GM12878 (cell line): ENCODE measurements around the gene LMO7. TPM values are rescaled to one million over a fixed set of nuclear protein-coding genes. Genes with fewer than 3 reads are reported as not detected.

Source experiments
- ATAC-seq: fragments of 200-7000 bp; cut with Tn5 transposase; 3 replicates; pipeline ENCODE4 v1.9.1; 2020; ENCODE audit warnings: mild to moderate bottlenecking, moderate library complexity
- BruUV-seq: library from RNA; stranded (reverse); fragments of 400-500 nt; replicated peaks from 2 replicates; lab custom pipeline; 2021; lab: Mats Ljungman, UMichigan
- CTCF ChIA-PET: fragments of 300-600 bp; sonication (Branson Sonifier 250); formaldehyde crosslinking; extraction: SDS; loops from one replicate; lab custom pipeline; 2021; ENCODE audit warnings: inconsistent platforms; lab: Yijun Ruan, JAX
- POLR2A ChIA-PET: fragments of 350-600 bp; formaldehyde crosslinking; extraction: SDS; loops from one replicate; lab custom pipeline; 2021; ENCODE audit warnings: inconsistent platforms; lab: Charles Lee
- RAD21 ChIA-PET: fragments of 300-600 bp; sonication (Branson Sonifier 250); formaldehyde crosslinking; loops from one replicate; lab custom pipeline; 2023; ENCODE audit warnings: antibody characterized with exemption; ENCODE audit not compliant: unreplicated experiment; lab: Charles Lee
- SMC1A ChIA-PET: fragments of 300-600 bp; sonication (Branson Sonifier 250); formaldehyde crosslinking; loops from one replicate; lab custom pipeline; 2023; ENCODE audit not compliant: unreplicated experiment, uncharacterized antibody; lab: Charles Lee
- DNase-seq: peaks from one replicate; pipeline ENCODE4 v3.0.0-alpha.2; 2011; ENCODE audit warnings: low read depth, low spot score
- FAIRE-seq: peaks from 3 replicates; lab custom pipeline; 2011; peaks lifted over from hg19 to GRCh38; lab: Jason Lieb, UNC
- H2AFZ ChIP-seq: 2 replicates; pipeline ENCODE4 v1.6.0; 2011; ENCODE audit warnings: low read depth, low read length, control low read depth; ENCODE audit not compliant: control insufficient read depth
- H3K27ac ChIP-seq: 2 replicates; pipeline ENCODE4 v1.5.1; 2011; ENCODE audit warnings: control low read depth; ENCODE audit not compliant: control insufficient read depth, insufficient read depth
- H3K27me3 ChIP-seq, 2 experiments: replicated peaks in 1 of 2; 2 replicates each; pipeline versions ENCODE4 v1.6.0 to v1.6.1; 2011; ENCODE audit warnings: low read length in 1 of 2; ENCODE audit not compliant: control insufficient read depth in 2 of 2, insufficient read depth in 2 of 2
- H3K36me3 ChIP-seq, 2 experiments: 2 replicates each; pipeline ENCODE4 v1.5.1; 2011; ENCODE audit warnings: low read length in 1 of 2; ENCODE audit not compliant: control insufficient read depth in 2 of 2, insufficient read depth in 2 of 2
- H3K4me1 ChIP-seq: 2 replicates; pipeline ENCODE4 v1.6.1; 2011; ENCODE audit warnings: mild to moderate bottlenecking, low read length, moderate library complexity, mixed read lengths; ENCODE audit not compliant: control insufficient read depth, insufficient read depth
- H3K4me2 ChIP-seq: 2 replicates; pipeline ENCODE4 v1.6.0; 2011; ENCODE audit warnings: control low read depth; ENCODE audit not compliant: control insufficient read depth, insufficient read depth
- H3K4me3 ChIP-seq: fragments of 200-600 bp; sonication (generic); 2 replicates; pipeline ENCODE4 v1.5.1; 2016
- H3K79me2 ChIP-seq: 2 replicates; pipeline ENCODE4 v1.6.0; 2011; ENCODE audit warnings: low read length; ENCODE audit not compliant: control insufficient read depth, insufficient read depth
- H3K9ac ChIP-seq: 2 replicates; pipeline ENCODE4 v1.8.0; 2011; ENCODE audit warnings: low read length, control low read depth, mixed read lengths; ENCODE audit not compliant: control insufficient read depth, insufficient read depth
- H3K9me3 ChIP-seq: replicated peaks from 3 replicates; pipeline ENCODE4 v1.5.1; 2011; ENCODE audit warnings: mild to moderate bottlenecking, low read length; ENCODE audit not compliant: control insufficient read depth, insufficient read depth
- H4K20me1 ChIP-seq: 2 replicates; pipeline ENCODE4 v1.6.0; 2011; ENCODE audit not compliant: control insufficient read depth, insufficient read depth
- CEBPB ChIP-seq, 2 experiments: fragments of 150-350 bp in 1 of 2; IDR thresholded peaks; 2 replicates each; pipeline ENCODE4 v1.6.1; 2012 to 2014; ENCODE audit warnings: low read depth in 2 of 2, low read length in 2 of 2, borderline replicate concordance in 1 of 2, inconsistent platforms in 1 of 2
- CREB1 ChIP-seq: IDR thresholded peaks from 2 replicates; pipeline ENCODE4 v1.6.1; 2012; ENCODE audit warnings: low read depth, mild to moderate bottlenecking, inconsistent platforms
- CREM ChIP-seq: IDR thresholded peaks from 2 replicates; pipeline ENCODE4 v1.6.1; 2014; ENCODE audit warnings: antibody characterized with exemption, low read depth
- DPF2 ChIP-seq: fragments of 450-650 bp; IDR thresholded peaks from 2 replicates; pipeline ENCODE4 v1.6.1; 2017; ENCODE audit warnings: mild to moderate bottlenecking
- HCFC1 ChIP-seq: fragments of 150-350 bp; IDR thresholded peaks from 2 replicates; pipeline ENCODE4 v1.6.1; 2014; ENCODE audit warnings: low read length
- IKZF1 ChIP-seq: fragments of 450-650 bp; conservative IDR thresholded peaks from 2 replicates; pipeline ENCODE4 v1.6.1; 2017; ENCODE audit warnings: antibody characterized with exemption, mild to moderate bottlenecking
- KLF5 ChIP-seq: fragments of 450-650 bp; IDR thresholded peaks from 2 replicates; pipeline ENCODE4 v1.6.1; 2014; ENCODE audit warnings: mild to moderate bottlenecking; ENCODE audit not compliant: partially characterized antibody
- MEF2A ChIP-seq: IDR thresholded peaks from 2 replicates; pipeline ENCODE4 v1.6.1; 2011; ENCODE audit warnings: low read depth, mild to moderate bottlenecking, low read length, moderate library complexity; ENCODE audit not compliant: insufficient read depth
- MYB ChIP-seq: fragments of 150-350 bp; IDR thresholded peaks from 2 replicates; pipeline ENCODE4 v1.6.1; 2014; ENCODE audit warnings: mild to moderate bottlenecking, low read depth, low read length, borderline replicate concordance
- NFIC ChIP-seq: IDR thresholded peaks from 2 replicates; pipeline ENCODE4 v1.6.1; 2012; ENCODE audit warnings: low read depth, mild to moderate bottlenecking, inconsistent platforms, low read length, moderate library complexity
- NRF1 ChIP-seq: conservative IDR thresholded peaks from 2 replicates; pipeline ENCODE4 v1.6.1; 2011; ENCODE audit warnings: mild to moderate bottlenecking, low read depth, low read length, improper control_type of control experiment
- RAD51 ChIP-seq: fragments of 450-650 bp; IDR thresholded peaks from 2 replicates; pipeline ENCODE4 v1.6.1; 2016; ENCODE audit warnings: moderate library complexity, mild to moderate bottlenecking, inconsistent platforms
- SMARCA5 ChIP-seq: fragments of 450-650 bp; IDR thresholded peaks from 2 replicates; pipeline ENCODE4 v1.6.1; 2017; ENCODE audit warnings: mild to moderate bottlenecking
- WGBS: methylation state at CpG from one replicate; pipeline ENCODE4 v1.1.6; 2016; ENCODE audit warnings: low lambda C conversion rate; ENCODE audit not compliant: insufficient replicate concordance, insufficient coverage; ENCODE audit errors: missing lambda C conversion rate; 5-methylcytosine and 5-hydroxymethylcytosine counted together
- in situ Hi-C: fragments of 300-500 bp; cut with MboI; formaldehyde crosslinking; loops from 9 replicates; pipeline ENCODE4 v1.14.3; 2018; ENCODE audit warnings: mixed read lengths
- intact Hi-C: fragments of 100-400 bp; cut with micrococcal nuclease; formaldehyde crosslinking; loops from one replicate; pipeline ENCODE4 v1.14.2; 2022; ENCODE audit not compliant: unreplicated experiment
- polyA plus RNA-seq, 11 experiments: library from polyadenylated mRNA; depleted of rRNA in 4 of 11; unstranded in 6 of 11; stranded (reverse) in 5 of 11; fragments of >200 nt; fragmentation: Nextera tagmentation in 4 of 11; fragmentation: Illumina TruSeq in 1 of 11; extraction: Ambion mirVana in 4 of 11; extraction: Trizol in 1 of 11; gene quantifications; 1 replicate in 1 of 11; 2 replicates in 10 of 11; pipeline versions ENCODE4 v1.2.1 to v1.2.3, GENCODE V29; 2011 to 2016; ENCODE audit warnings: inconsistent platforms in 2 of 11, missing spikeins in 2 of 11, low read depth in 1 of 11
- total RNA-seq, 4 experiments: library from RNA; depleted of rRNA in 3 of 4; stranded (reverse); fragments of >200 nt in 3 of 4; fragmentation: Illumina TruSeq in 1 of 4; extraction: Trizol in 1 of 4; gene quantifications; 2 replicates each; pipeline versions ENCODE4 v1.2.1 to v1.2.3, GENCODE V29; 2013 to 2021
- TF ChIP-seq, protein P1 (sequence below): fragments of 450-650 bp; formaldehyde crosslinking; IDR thresholded peaks from 2 replicates; pipeline ENCODE4 v1.4.0; 2022; ENCODE audit warnings: mild to moderate bottlenecking, moderate library complexity
- TF ChIP-seq, protein P2 (sequence below): fragments of 150-350 bp; IDR thresholded peaks from 2 replicates; pipeline ENCODE4 v1.6.1; 2014; ENCODE audit warnings: mild to moderate bottlenecking, low read depth, low read length
- TF ChIP-seq, protein P3 (sequence below): IDR thresholded peaks from 2 replicates; pipeline ENCODE4 v1.6.1; 2012; ENCODE audit warnings: low read depth, low read length, improper control_type of control experiment
- TF ChIP-seq, protein P4 (sequence below): IDR thresholded peaks from 2 replicates; pipeline ENCODE4 v1.6.1; 2011; ENCODE audit warnings: borderline replicate concordance, low read depth, mild to moderate bottlenecking, moderate library complexity, low read length; ENCODE audit not compliant: insufficient read depth, poor library complexity, severe bottlenecking

The LMO7 gene
- total and polyA plus RNA-seq, 10 of the 15 experiments (the other 5 are each of a cell fraction or from before 2014, with no cell fraction given), result 8.5 to 67.8 (median 36.8) TPM

DNA sequence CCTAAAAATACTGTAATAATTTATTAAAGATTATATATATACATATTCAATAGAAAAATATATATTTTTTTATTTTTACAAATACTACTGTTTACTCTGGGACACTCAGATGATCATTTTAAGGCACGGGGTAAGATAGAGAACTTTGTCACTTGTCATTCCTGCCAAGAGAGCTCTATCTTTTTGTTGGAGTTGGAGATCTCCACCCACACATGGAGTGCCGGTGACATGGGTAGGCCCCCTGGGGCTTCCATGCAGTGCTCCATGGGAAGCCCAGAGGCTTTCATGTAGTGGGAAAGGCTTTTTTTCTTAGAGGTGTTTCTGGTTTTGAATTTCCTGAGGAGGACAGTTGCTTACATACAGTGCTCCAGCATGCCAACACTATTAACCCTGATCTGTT lies 81.4 kb downstream of the LMO7 start:
- FAIRE-seq, result no peak
- in situ Hi-C loops, result no loop called here
- TF ChIP-seq NFIC, result no peak
- TF ChIP-seq CEBPB (IDR thresholded peaks at IDR 0.05; ENCODE audit: borderline replicate concordance in 1 of 2, low read depth in 2 of 2, low read length in 2 of 2), result no peak
- TF ChIP-seq, protein P1, sequence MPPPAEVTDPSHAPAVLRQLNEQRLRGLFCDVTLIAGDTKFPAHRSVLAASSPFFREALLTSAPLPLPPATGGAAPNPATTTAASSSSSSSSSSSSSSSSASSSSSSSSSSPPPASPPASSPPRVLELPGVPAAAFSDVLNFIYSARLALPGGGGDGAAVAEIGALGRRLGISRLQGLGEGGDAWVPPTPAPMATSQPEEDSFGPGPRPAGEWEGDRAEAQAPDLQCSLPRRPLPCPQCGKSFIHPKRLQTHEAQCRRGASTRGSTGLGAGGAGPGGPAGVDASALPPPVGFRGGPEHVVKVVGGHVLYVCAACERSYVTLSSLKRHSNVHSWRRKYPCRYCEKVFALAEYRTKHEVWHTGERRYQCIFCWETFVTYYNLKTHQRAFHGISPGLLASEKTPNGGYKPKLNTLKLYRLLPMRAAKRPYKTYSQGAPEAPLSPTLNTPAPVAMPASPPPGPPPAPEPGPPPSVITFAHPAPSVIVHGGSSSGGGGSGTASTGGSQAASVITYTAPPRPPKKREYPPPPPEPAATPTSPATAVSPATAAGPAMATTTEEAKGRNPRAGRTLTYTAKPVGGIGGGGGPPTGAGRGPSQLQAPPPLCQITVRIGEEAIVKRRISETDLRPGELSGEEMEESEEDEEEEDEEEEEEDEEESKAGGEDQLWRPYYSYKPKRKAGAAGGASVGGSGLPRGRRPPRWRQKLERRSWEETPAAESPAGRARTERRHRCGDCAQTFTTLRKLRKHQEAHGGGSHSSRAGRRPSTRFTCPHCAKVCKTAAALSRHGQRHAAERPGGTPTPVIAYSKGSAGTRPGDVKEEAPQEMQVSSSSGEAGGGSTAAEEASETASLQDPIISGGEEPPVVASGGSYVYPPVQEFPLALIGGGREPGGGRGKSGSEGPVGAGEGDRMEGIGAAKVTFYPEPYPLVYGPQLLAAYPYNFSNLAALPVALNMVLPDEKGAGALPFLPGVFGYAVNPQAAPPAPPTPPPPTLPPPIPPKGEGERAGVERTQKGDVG (CRISPR knock-in tag), result no peak
- TF ChIP-seq MYB, result no peak
- TF ChIP-seq CREM, result no peak
- no peak for TF ChIP-seq DPF2
- no peak for TF ChIP-seq RAD51
- TF ChIP-seq, protein P2, sequence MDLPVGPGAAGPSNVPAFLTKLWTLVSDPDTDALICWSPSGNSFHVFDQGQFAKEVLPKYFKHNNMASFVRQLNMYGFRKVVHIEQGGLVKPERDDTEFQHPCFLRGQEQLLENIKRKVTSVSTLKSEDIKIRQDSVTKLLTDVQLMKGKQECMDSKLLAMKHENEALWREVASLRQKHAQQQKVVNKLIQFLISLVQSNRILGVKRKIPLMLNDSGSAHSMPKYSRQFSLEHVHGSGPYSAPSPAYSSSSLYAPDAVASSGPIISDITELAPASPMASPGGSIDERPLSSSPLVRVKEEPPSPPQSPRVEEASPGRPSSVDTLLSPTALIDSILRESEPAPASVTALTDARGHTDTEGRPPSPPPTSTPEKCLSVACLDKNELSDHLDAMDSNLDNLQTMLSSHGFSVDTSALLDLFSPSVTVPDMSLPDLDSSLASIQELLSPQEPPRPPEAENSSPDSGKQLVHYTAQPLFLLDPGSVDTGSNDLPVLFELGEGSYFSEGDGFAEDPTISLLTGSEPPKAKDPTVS, result no peak
- no peak for TF ChIP-seq SMARCA5
- no peak for TF ChIP-seq IKZF1
- TF ChIP-seq KLF5, result no peak
- TF ChIP-seq NRF1, result no peak
- no peak for TF ChIP-seq MEF2A
- no peak for TF ChIP-seq CREB1
- TF ChIP-seq, protein P3, sequence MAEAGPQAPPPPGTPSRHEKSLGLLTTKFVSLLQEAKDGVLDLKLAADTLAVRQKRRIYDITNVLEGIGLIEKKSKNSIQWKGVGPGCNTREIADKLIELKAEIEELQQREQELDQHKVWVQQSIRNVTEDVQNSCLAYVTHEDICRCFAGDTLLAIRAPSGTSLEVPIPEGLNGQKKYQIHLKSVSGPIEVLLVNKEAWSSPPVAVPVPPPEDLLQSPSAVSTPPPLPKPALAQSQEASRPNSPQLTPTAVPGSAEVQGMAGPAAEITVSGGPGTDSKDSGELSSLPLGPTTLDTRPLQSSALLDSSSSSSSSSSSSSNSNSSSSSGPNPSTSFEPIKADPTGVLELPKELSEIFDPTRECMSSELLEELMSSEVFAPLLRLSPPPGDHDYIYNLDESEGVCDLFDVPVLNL, result no peak
- TF ChIP-seq, protein P4, sequence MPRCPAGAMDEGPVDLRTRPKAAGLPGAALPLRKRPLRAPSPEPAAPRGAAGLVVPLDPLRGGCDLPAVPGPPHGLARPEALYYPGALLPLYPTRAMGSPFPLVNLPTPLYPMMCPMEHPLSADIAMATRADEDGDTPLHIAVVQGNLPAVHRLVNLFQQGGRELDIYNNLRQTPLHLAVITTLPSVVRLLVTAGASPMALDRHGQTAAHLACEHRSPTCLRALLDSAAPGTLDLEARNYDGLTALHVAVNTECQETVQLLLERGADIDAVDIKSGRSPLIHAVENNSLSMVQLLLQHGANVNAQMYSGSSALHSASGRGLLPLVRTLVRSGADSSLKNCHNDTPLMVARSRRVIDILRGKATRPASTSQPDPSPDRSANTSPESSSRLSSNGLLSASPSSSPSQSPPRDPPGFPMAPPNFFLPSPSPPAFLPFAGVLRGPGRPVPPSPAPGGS, result no peak
- TF ChIP-seq HCFC1, result no peak
- Histone ChIP-seq H3K4me1 (no peaks in the 10 kb centered on the region), H3K36me3 (no peaks in the 10 kb centered on the region), H3K4me3 (no peak overlapping the region), H3K9ac (no peak overlapping the region), H3K9me3 (no peaks in the 10 kb centered on the region; the same call in 2 of the 3 replicates), H2AFZ (no peak overlapping the region), H3K27me3 (no peaks in the 10 kb centered on the region), H3K27ac (no peak overlapping the region), H3K79me2 (no peaks in the 10 kb centered on the region), H4K20me1 (no peaks in the 10 kb centered on the region), H3K4me2 (no peak overlapping the region)
- no peak for ATAC-seq
- BruUV-seq, result no TSS peak
- ChIA-PET POLR2A (no interaction called here), RAD21 (no interaction called here), SMC1A (interaction anchor here (4.4 kb wide), 1 partner anchor 45 kb away, joined by 25 read pairs; no protein-coding TSS in a partner anchor), CTCF (interaction anchor here (1.2 to 1.5 kb wide), 2 partner anchors 21 to 44 kb away, joined by 4 to 5 read pairs; no protein-coding TSS in a partner anchor)
- no peak for DNase-seq
- WGBS, result 100% methylated on average over 2 of the region's 2 CpGs
- intact Hi-C loops, result no loop called here
